Osteocyte (in vitro differentiated cells): ENCODE data around the gene ZBP1. TPM values are rescaled to one million over a fixed set of nuclear protein-coding genes. Genes with fewer than 3 reads are reported as not detected.

Experiments used
- DNase-seq: peaks from one replicate; pipeline ENCODE4 v3.0.0; 2021; ENCODE audit warnings: mixed read lengths; ENCODE audit not compliant: unreplicated experiment; ENCODE audit errors: extremely low spot score
- H3K27ac Mint-ChIP-seq: one replicate; pipeline ENCODE4 v1.8.0; 2021; ENCODE audit warnings: mild to moderate bottlenecking, mixed read lengths; ENCODE audit not compliant: unreplicated experiment
- H3K27me3 Mint-ChIP-seq: one replicate; pipeline ENCODE4 v1.8.0; 2021; ENCODE audit warnings: mixed read lengths; ENCODE audit not compliant: unreplicated experiment
- H3K36me3 Mint-ChIP-seq: one replicate; pipeline ENCODE4 v1.8.0; 2021; ENCODE audit warnings: mixed read lengths; ENCODE audit not compliant: unreplicated experiment
- H3K4me1 Mint-ChIP-seq: one replicate; pipeline ENCODE4 v1.8.0; 2021; ENCODE audit warnings: mixed read lengths; ENCODE audit not compliant: unreplicated experiment
- H3K4me3 Mint-ChIP-seq: one replicate; pipeline ENCODE4 v1.8.0; 2021; ENCODE audit warnings: mild to moderate bottlenecking, moderate library complexity, mixed read lengths; ENCODE audit not compliant: unreplicated experiment
- H3K9me3 Mint-ChIP-seq: one replicate; pipeline ENCODE4 v1.8.0; 2021; ENCODE audit warnings: mixed read lengths; ENCODE audit not compliant: unreplicated experiment
- total RNA-seq: library from RNA; stranded (reverse); gene quantifications from 2 replicates; pipeline ENCODE4 v1.2.1, GENCODE V29; 2021
- TF ChIP-seq, protein P1 (sequence below): fragments of 200-600 bp; sonication (generic); IDR thresholded peaks from 2 replicates; pipeline ENCODE4 v1.5.0; 2021; ENCODE audit warnings: antibody characterized with exemption, mild to moderate bottlenecking, moderate library complexity

ZBP1 gene
- total RNA-seq, 1 donor from 2014 or later: not detected

DNA sequence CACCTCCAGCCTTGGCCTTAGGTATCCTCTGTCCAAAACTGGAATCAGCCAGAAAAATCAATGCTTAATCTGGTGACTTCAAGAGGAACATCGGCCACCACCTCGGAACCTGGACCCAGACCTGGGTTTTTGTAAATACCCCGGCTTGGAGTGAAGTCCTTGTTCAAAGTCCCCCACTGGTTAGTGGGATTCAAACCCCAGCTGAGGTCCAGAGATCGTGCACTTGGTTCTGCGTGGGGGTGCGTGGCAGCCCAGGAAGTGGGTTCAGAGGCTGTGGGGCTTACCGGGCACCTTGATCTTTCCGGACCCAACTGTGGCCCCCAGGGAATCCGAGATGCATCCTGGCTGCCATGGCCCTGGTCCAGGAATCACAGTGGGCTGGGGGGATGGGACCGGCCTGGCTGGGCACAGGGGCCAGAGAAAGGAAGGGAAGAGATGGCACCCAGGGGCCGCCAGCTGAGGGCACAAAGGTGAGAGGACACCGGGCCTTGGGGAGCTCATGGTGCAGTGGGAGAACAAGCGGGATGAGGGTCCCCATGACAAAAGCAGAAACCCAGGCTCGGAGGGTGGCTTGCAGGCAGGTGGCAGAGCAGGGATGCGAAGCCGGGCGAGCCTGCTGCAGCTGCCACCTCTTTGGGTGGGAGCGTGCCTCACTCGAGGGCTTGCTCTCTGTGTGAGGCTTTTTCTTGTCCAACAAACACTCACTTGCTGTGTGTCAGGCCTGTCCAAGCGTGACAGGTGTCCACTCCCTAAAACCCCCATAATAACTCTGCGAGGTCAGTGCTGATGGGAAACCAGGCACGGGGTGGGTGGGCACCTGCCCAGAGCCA, 27.7 kb downstream of the ZBP1 start:
- no peaks in the 10 kb centered on the region for H3K27me3 Mint-ChIP-seq
- no peak overlapping the region for H3K4me3 Mint-ChIP-seq
- no peak for DNase-seq
- no peaks in the 10 kb centered on the region for H3K36me3 Mint-ChIP-seq
- TF ChIP-seq, protein P1, sequence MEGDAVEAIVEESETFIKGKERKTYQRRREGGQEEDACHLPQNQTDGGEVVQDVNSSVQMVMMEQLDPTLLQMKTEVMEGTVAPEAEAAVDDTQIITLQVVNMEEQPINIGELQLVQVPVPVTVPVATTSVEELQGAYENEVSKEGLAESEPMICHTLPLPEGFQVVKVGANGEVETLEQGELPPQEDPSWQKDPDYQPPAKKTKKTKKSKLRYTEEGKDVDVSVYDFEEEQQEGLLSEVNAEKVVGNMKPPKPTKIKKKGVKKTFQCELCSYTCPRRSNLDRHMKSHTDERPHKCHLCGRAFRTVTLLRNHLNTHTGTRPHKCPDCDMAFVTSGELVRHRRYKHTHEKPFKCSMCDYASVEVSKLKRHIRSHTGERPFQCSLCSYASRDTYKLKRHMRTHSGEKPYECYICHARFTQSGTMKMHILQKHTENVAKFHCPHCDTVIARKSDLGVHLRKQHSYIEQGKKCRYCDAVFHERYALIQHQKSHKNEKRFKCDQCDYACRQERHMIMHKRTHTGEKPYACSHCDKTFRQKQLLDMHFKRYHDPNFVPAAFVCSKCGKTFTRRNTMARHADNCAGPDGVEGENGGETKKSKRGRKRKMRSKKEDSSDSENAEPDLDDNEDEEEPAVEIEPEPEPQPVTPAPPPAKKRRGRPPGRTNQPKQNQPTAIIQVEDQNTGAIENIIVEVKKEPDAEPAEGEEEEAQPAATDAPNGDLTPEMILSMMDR: no peak
- no peak overlapping the region for H3K27ac Mint-ChIP-seq
- H3K9me3 Mint-ChIP-seq: no peaks in the 10 kb centered on the region
- peaks cover 10% of the 10 kb centered on the region for H3K4me1 Mint-ChIP-seq

DNA sequence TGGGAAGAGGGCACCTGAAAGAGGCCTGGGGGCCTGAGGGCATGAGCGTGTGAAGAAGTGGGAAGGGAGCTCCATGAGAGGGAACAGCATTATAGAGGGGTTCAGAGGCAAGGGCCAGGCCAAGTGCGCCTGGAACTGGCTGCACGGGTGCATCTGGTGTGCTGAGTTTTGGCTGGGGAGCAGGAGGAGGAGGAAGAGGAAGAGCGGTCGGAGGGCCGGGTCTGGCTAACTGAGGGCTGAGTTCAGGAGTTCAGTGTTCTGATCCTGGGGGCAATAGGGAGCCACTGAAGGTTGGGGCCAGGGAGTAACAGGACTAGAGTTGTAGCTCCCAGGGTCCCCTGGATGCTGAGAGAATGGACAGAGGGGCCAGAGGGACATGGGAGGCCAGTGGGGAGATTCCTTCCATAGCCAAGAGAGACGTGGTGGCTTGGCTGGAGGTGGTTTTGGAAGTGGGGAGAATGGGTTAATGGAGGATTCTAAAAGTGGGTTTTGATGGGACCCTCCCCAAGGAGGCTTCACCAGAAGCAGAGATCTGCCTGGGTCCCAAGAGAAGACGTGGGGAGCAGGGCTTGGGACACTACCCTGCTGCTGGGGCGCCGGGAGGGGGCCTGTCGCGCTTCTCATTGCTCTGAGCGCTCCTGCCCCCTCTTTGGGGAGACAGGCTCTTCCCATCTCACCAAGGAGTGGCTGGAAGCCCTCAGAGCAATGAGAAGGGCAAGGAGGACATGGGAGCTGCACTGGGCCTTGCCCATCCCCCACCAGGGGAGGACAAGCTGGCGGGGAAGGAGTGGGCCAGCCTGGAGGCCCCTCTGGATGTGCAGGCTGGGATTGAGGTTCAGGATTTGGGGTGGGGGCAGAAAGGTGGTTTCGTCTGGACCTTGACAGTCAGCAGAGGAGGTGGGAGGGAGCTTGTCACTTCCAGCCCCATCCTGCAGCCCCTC, 28.7 kb downstream of the ZBP1 start:
- H3K4me1 Mint-ChIP-seq: peaks cover 7% of the 10 kb centered on the region
- no peak overlapping the region for H3K27ac Mint-ChIP-seq
- H3K4me3 Mint-ChIP-seq: no peak overlapping the region
- no peaks in the 10 kb centered on the region for H3K9me3 Mint-ChIP-seq
- peaks cover 3% of the 10 kb centered on the region for H3K27me3 Mint-ChIP-seq
- no peaks in the 10 kb centered on the region for H3K36me3 Mint-ChIP-seq
- TF ChIP-seq, protein P1: no peak
- DNase-seq: no peak

DNA sequence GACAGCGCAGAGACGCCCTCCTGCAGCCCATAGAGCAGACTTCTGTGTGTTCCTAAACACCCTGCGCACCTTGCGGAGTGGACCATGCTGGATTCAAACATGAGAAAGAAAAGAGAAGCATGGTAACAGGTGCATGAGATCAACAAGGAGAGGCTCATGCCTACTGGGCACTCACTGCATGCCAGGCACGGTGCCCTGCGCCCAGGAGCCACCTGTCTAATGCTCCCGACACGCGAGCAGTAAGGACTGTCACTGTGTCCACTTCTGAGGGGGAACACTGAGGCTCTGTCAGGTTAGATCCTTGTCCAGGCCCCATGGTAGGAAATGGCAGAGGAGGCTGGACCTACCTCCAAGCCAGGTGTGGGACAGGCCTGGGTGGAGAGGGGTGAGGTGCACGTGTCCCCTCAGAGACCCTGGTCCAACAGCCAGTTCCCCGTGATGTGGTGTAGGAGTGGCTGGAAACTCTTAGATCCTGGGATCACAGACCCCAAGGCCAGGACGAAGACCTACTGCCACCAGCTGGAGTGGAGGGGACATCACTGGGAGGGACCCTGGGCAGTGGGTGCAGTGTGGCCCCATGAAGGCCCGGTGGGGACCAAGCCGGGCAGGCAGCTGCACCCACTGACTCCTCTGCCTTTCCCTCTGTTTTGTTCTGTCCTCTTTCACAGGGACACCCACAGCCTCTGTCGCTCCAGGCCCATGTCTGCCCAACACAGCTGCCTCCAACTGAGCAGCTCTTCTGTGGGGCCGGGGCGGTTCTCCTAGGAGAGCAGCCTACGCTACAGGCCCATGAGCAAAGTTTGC, 29.5 kb downstream of the ZBP1 start:
- Mint-ChIP-seq H3K4me3 (no peak overlapping the region), H3K4me1 (peaks cover 6% of the 10 kb centered on the region), H3K27ac (no peak overlapping the region), H3K9me3 (no peaks in the 10 kb centered on the region), H3K27me3 (peaks cover 3% of the 10 kb centered on the region), H3K36me3 (no peaks in the 10 kb centered on the region)
- TF ChIP-seq, protein P1: no peak
- DNase-seq: no peak

DNA sequence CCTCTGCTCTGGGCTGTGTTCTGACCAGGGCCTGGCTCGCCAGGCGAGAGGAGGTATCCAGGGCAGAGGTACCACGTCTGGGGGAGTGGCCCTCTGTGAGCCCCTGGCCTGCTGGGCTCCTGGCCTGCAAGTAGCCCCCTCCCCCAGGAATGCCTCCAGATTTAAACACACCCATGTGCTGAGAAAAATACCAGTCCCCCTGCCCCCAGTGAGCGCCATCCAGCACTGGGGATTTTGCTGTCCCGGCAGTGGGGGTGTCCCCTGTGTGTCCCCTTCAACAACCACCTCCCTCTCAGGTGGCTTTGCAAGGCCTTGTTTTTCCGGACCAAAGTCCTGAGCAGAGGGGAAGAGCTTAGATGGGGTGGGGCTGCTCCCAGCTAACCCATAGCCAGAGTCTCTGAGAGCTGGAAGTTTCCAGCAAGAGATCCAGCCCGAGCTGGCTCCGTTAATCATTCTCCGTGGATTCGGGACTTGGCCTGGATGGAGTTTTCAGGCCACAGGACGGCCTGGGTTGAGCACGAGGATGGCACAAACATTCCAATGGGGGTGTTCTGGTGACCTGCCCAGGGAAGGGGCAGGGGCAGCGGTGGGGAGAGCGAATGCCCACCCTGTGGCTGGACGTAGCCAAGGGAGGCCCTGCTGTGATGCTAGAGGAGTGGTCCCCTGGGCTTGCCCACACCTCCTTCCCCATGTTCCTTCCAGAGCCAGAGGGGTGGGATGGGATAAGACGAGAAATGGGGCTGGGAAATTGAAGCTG, 30.3 kb downstream of the ZBP1 start:
- no peaks in the 10 kb centered on the region for H3K9me3 Mint-ChIP-seq
- TF ChIP-seq, protein P1: no peak
- H3K27ac Mint-ChIP-seq: no peak overlapping the region
- peaks cover 3% of the 10 kb centered on the region for H3K27me3 Mint-ChIP-seq
- H3K36me3 Mint-ChIP-seq: no peaks in the 10 kb centered on the region
- no peak overlapping the region for H3K4me3 Mint-ChIP-seq
- DNase-seq: no peak
- peaks cover 6% of the 10 kb centered on the region for H3K4me1 Mint-ChIP-seq
